Measurements from ENCODE around the gene ATG16L1.
"Not testable (repeated sequence)": the region's sequence is repeated elsewhere in the genome, so short reads cannot be mapped to it uniquely, and the experiment has no call there.

Gene ATG16L1

GRCh38 chr2:233297076-233297475 is 45.6 kb downstream of the ATG16L1 start:
- no peak for DNase-seq

- no peak for DNase-seq
These were observed 48.9 kb downstream of the ATG16L1 start for GRCh38 chr2:233300401-233300800.

- no peak for DNase-seq
These were observed 49.8 kb downstream of the ATG16L1 start for GRCh38 chr2:233301248-233301647.

GRCh38 chr2:233301811-233302210 is 50.3 kb downstream of the ATG16L1 start:
- no peak for DNase-seq

- DNase-seq = no peak
These were observed 51.8 kb downstream of the ATG16L1 start for GRCh38 chr2:233303252-233303651.

- DNase-seq = no peak
These were observed 56.1 kb downstream of the ATG16L1 start, which contains the start of gene SAG for GRCh38 chr2:233307565-233307964. TSS of gene SAG (plus strand) at chr2:233307816. CDS start at chr2:233309190, 1,374 bp downstream.

- DNase-seq = no peak
These were observed 59.9 kb downstream of the ATG16L1 start for GRCh38 chr2:233311241-233311926.

GRCh38 chr2:233312874-233313273 is 61.4 kb downstream of the ATG16L1 start:
- no peak for DNase-seq

GRCh38 chr2:233314180-233314925 is 62.9 kb downstream of the ATG16L1 start:
- DNase-seq = no peak

GRCh38 chr2:233317196-233317943 is 65.9 kb downstream of the ATG16L1 start:
- no peak for DNase-seq

GRCh38 chr2:233319256-233319655 is 67.8 kb downstream of the ATG16L1 start:
- no peak for DNase-seq

GRCh38 chr2:233320470-233320869 is 69.0 kb downstream of the ATG16L1 start:
- DNase-seq = no peak

- DNase-seq = no peak
These were observed 69.7 kb downstream of the ATG16L1 start for GRCh38 chr2:233321166-233321565.

- DNase-seq = no peak
These were observed 72.4 kb downstream of the ATG16L1 start for GRCh38 chr2:233323851-233324250.

- no peak for DNase-seq
These were observed 73.8 kb downstream of the ATG16L1 start for GRCh38 chr2:233325256-233325655.

GRCh38 chr2:233325814-233326213 is 74.3 kb downstream of the ATG16L1 start:
- DNase-seq = no peak

GRCh38 chr2:233326500-233326899 is 75.0 kb downstream of the ATG16L1 start:
- no peak for DNase-seq

GRCh38 chr2:233328922-233329321 is 77.4 kb downstream of the ATG16L1 start:
- no peak for DNase-seq

GRCh38 chr2:233329489-233330135 is 78.1 kb downstream of the ATG16L1 start:
- DNase-seq = no peak

- peak; percentile 86 to 92 for DNase-seq
These were observed 80.1 kb downstream of the ATG16L1 start for GRCh38 chr2:233331536-233331935.

- DNase-seq = no peak
These were observed 80.7 kb downstream of the ATG16L1 start for GRCh38 chr2:233332125-233332524.

- DNase-seq = no peak
These were observed 83.4 kb downstream of the ATG16L1 start for GRCh38 chr2:233334915-233335314.

GRCh38 chr2:233336091-233336490 is 84.6 kb downstream of the ATG16L1 start:
- DNase-seq = not testable (repeated sequence)
